Parathyroid adenoma (tissue), 2 donors: Measurements from ENCODE around the gene TBC1D28.
"Not testable (repeated sequence)": the region's sequence is repeated elsewhere in the genome, so short reads cannot be mapped to it uniquely, and the experiment has no call there.

Source experiments
- H2AFZ ChIP-seq: fragments of 300-600 bp; sonication (generic); one replicate; pipeline ENCODE4 v1.7.0; 2017; ENCODE audit warnings: antibody characterized with exemption, mild to moderate bottlenecking
- H3K27ac ChIP-seq: fragments of 300-600 bp; sonication (generic); one replicate; pipeline ENCODE4 v1.7.0; 2017
- H3K27me3 ChIP-seq: fragments of 300-600 bp; sonication (generic); one replicate; pipeline ENCODE4 v1.7.0; 2017; ENCODE audit warnings: low read length; ENCODE audit not compliant: control insufficient read depth, insufficient read depth
- H3K36me3 ChIP-seq: fragments of 300-600 bp; sonication (generic); one replicate; pipeline ENCODE4 v1.7.0; 2017; ENCODE audit warnings: low read length; ENCODE audit not compliant: control insufficient read depth, insufficient read depth
- H3K4me1 ChIP-seq: fragments of 300-600 bp; sonication (generic); one replicate; pipeline ENCODE4 v1.7.0; 2017; ENCODE audit warnings: control low read depth
- H3K4me2 ChIP-seq: fragments of 300-600 bp; sonication (generic); one replicate; pipeline ENCODE4 v1.7.0; 2017; ENCODE audit warnings: low read length
- H3K4me3 ChIP-seq: fragments of 300-600 bp; sonication (generic); one replicate; pipeline ENCODE4 v1.7.0; 2017; ENCODE audit warnings: low read depth, low read length
- H3K79me2 ChIP-seq: fragments of 300-600 bp; sonication (generic); one replicate; pipeline ENCODE4 v1.7.0; 2017; ENCODE audit warnings: control low read depth
- H3K9ac ChIP-seq: fragments of 300-600 bp; sonication (generic); one replicate; pipeline ENCODE4 v1.7.0; 2017; ENCODE audit warnings: mild to moderate bottlenecking
- H3K9me3 ChIP-seq: fragments of 300-600 bp; sonication (generic); one replicate; pipeline ENCODE4 v1.7.0; 2017; ENCODE audit warnings: low read length; ENCODE audit not compliant: control insufficient read depth
- TF ChIP-seq, protein P1 (sequence below): fragments of 300-600 bp; sonication (generic); IDR thresholded peaks from one replicate; pipeline ENCODE4 v1.7.0; 2017; ENCODE audit warnings: antibody characterized with exemption, mild to moderate bottlenecking
- donor health status: primary hyperparathyroidism.

Gene TBC1D28

DNA sequence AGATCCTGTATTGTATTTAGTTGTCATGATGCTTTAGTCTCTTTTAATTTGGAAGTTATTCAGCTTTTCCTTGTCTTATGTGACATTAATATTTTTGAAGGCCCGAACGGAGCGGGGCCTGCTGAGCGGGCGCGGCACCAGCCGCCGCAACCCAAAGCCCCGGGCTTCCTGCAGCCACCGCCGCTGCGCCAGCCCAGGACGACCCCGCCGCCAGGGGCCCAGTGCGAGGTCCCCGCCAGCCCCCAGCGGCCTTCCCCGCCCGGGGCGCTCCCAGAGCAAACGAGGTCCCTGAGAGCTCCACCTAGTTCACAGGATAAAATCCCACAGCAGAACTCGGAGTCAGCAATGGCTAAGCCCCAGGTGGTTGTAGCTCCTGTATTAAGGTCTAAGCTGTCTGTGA is 5.9 kb upstream of the TBC1D28 start:
- not testable (repeated sequence) for H3K36me3 ChIP-seq, H3K4me1 ChIP-seq, H3K27me3 ChIP-seq, H3K4me3 ChIP-seq, H3K9me3 ChIP-seq, H2AFZ ChIP-seq, H3K27ac ChIP-seq, H3K9ac ChIP-seq, H3K79me2 ChIP-seq, H3K4me2 ChIP-seq

DNA sequence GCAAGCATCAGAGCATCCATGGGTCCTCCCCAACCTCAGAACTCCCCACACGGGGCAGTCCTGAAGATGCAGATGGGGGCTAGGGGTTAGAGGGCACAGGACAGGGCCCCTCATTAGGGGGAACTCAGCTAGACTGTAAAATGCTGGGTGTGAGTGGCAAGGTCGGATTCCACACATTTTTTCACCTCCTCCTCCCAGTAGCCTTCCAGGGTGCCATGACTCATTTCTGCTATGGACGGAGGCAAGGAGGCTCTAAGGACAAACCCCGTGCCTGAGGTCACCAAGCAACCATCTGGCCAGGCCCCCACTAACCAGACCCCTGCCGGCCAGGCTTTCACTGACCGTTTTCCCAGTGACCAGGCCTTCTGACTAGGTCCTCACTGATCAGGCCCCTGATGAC is 1.1 kb downstream of the TBC1D28 start:
- not testable (repeated sequence) for H3K27me3 ChIP-seq, H3K9me3 ChIP-seq, H3K9ac ChIP-seq, H3K79me2 ChIP-seq, H3K4me2 ChIP-seq, H3K27ac ChIP-seq, H3K4me3 ChIP-seq, H3K4me1 ChIP-seq, H3K36me3 ChIP-seq, H2AFZ ChIP-seq

DNA sequence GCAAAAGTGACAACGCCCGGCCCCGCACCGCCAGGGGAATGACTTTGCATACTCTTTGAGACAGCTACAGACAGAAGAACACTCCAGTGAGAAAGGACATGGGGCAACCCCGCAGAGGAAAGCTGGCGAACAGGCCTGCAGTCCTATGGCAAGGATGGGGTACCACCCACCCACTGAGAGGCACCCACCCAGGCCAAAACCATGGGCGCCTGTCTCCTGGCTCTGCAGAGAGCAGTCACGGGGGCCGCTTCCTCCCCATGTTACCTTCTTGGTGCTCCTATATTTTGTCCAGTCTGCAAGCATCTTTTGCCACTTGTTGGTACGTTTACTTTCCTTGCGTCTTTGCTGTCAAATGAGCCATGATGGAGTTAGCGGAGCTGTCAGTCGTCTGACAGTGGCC is 5.8 kb downstream of the TBC1D28 start:
- H3K9ac ChIP-seq, H3K4me3 ChIP-seq, H3K27me3 ChIP-seq, H2AFZ ChIP-seq, H3K79me2 ChIP-seq, H3K4me2 ChIP-seq, H3K4me1 ChIP-seq, H3K27ac ChIP-seq, H3K36me3 ChIP-seq, H3K9me3 ChIP-seq: not testable (repeated sequence)

DNA sequence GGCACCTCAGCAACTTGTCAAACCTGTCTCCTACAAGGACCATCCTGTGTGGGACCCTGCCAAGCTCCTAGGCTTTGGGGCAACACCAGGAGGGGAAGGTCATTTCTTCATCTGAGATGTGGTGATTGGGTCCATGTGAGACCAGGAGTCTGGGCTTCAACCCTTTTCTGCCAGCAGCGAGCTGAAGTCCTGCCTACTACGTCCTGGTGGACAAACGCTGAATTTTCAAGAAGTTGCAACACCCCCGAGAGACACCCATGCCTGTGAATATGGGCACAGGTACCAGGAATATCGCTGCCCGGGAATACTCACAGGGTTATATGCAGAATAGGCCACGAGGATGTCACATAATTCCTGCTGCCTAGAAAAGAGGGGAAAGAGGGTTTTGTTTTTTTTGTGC is 8.0 kb downstream of the TBC1D28 start:
- not testable (repeated sequence) for H3K79me2 ChIP-seq, H3K4me3 ChIP-seq, H2AFZ ChIP-seq, H3K9ac ChIP-seq, H3K9me3 ChIP-seq, H3K4me2 ChIP-seq, H3K27ac ChIP-seq, H3K36me3 ChIP-seq, H3K4me1 ChIP-seq, H3K27me3 ChIP-seq

DNA sequence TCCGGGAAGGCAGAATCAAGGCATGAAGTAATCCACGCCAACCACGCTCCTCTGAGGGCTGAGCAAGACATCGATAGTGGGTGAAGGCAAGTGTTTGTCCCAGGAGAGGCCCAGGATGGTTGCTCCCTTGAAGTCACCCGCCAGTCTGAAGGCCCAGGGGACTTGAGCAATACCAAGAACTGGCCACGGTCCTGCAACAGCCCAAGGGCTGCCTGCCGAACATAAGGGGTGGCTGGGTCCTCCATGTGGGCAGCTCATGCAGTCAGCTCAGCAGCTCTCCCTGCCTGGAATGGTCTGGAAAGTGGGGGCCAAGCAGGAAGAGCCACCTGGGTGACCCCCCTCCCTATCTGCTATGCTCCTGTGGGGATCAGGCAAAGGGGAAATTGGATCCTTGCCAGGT is 8.4 kb downstream of the TBC1D28 start:
- H3K4me1 ChIP-seq, H3K36me3 ChIP-seq, H3K79me2 ChIP-seq, H3K4me2 ChIP-seq, H3K27me3 ChIP-seq, H3K4me3 ChIP-seq, H3K9ac ChIP-seq, H2AFZ ChIP-seq, H3K27ac ChIP-seq, H3K9me3 ChIP-seq: not testable (repeated sequence)

DNA sequence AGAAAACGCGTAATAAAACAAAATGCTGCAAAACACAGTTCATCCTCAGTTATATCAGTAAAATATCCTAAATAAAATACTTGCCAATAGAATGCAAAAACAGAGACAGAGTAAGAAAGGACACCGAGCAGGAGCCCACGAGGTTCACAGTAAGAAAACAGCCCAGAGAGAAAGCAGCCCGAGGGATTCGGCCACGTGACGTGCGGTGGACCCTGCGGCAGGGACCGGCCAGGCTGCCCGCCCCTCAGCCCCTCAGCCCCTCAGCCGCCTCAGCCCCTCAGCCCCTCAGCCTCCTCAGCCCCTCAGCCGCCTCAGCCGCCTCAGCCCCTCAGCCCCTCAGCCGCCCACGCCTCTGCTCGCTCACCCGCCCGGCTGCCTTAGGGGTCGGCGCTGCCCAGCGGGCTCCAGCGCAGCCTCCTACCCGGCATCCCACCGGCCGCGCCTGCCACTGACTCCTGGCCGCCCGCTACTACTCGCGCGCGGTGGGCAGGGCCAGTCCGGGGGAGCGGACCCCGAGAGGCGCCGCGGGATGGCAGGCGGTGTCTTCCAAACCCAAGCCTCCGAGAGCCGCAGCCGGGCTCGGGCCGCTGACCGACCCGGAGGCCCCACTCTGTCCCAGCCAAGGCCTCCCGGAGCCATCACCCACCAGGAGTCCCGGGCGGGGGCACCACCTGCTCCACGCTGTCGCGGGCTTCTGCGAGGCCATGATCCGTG is 9.5 kb downstream of the TBC1D28 start:
- not testable (repeated sequence) for H3K27me3 ChIP-seq, H2AFZ ChIP-seq, H3K4me1 ChIP-seq, H3K9me3 ChIP-seq, H3K36me3 ChIP-seq, H3K79me2 ChIP-seq, H3K4me2 ChIP-seq, H3K27ac ChIP-seq, H3K4me3 ChIP-seq, H3K9ac ChIP-seq

DNA sequence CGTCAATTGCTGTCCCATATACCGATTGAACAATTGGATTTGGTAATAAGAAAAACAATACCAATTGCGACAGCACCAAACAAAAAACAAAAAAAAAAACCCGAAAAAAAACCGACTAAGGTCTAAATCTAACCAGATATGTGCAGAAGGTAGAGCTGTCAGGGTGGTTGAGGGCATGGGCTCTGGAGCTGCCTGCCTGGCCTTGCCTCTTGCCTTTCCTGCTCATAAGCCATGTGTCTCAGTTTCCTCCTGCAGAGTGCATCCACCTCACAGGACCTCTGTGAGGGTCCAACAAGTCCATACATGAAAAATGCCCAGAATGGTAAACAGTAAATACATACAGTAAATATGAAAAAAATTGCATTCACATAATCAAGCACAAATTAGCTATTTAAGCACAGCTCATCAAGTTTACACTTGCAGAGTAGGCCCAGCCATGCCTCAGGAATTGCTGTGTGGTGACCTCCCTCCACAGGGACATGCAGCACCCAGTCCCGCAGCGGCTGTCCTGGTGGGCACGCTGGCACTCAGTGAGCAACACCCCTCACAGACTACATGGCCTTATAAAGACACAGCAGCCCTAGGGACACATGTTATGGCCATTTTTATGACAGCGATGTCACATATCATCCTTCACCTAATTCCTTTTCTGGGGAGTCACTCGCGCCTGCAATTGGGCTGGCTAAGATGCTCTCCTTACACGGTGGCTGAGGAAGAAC is 17.9 kb downstream of the TBC1D28 start:
- no peaks in the 10 kb centered on the region for H3K79me2 ChIP-seq
- H3K27me3 ChIP-seq, result no peaks in the 10 kb centered on the region
- no peak overlapping the region for H3K4me2 ChIP-seq
- H3K4me3 ChIP-seq, result no peak overlapping the region
- no peaks in the 10 kb centered on the region for H3K9me3 ChIP-seq
- peak overlapping the region; percentile 50 for H2AFZ ChIP-seq
- no peaks in the 10 kb centered on the region for H3K36me3 ChIP-seq
- no peaks in the 10 kb centered on the region for H3K4me1 ChIP-seq
- H3K9ac ChIP-seq, result no peak overlapping the region
- H3K27ac ChIP-seq, result no peak overlapping the region
- TF ChIP-seq, protein P1, sequence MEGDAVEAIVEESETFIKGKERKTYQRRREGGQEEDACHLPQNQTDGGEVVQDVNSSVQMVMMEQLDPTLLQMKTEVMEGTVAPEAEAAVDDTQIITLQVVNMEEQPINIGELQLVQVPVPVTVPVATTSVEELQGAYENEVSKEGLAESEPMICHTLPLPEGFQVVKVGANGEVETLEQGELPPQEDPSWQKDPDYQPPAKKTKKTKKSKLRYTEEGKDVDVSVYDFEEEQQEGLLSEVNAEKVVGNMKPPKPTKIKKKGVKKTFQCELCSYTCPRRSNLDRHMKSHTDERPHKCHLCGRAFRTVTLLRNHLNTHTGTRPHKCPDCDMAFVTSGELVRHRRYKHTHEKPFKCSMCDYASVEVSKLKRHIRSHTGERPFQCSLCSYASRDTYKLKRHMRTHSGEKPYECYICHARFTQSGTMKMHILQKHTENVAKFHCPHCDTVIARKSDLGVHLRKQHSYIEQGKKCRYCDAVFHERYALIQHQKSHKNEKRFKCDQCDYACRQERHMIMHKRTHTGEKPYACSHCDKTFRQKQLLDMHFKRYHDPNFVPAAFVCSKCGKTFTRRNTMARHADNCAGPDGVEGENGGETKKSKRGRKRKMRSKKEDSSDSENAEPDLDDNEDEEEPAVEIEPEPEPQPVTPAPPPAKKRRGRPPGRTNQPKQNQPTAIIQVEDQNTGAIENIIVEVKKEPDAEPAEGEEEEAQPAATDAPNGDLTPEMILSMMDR, result no peak
